ENCODE results near the gene SPOCK3. TPM values are rescaled to one million over a fixed set of nuclear protein-coding genes. Genes with fewer than 3 reads are reported as not detected.

Gene SPOCK3
- polyA plus RNA-seq, 2 of the 4 experiments (the other 2 are of a cell fraction) = 0.15 to 0.61 TPM

DNA sequence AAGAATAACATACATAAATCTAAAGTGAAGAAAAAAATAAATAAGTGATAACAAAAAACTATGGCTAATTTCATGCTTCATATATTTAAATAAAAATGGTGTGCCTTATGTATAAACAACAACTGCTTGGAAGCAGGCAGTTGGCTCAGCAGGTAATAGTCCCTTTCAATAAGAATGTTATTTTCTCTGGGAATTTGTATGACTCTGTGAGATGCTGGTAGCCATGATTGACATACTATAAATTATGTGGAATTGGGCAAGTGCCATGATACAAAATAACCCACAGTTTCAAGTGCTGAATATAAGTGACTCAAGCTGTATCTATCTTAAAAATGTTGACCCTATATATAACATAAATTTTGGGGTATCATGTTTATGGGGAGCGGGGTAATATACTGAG is 546.5 kb downstream of the SPOCK3 start (continued):
- TF ChIP-seq TFCP2L1 (CRISPR knock-in tag; IDR thresholded peaks at IDR 0.05) (no peak), RCOR1 (IDR thresholded peaks at IDR 0.05; ENCODE audit: low read depth, low read length) (no peak)

Small RNA genes lying within 50 kb of the gene (small RNA-seq; reads per million reads assigned to genes)
- 0 to 0.58 (median 0.16) reads per million in 6 experiments for gene RNA5SP171
